Gastrocnemius medialis (tissue), 4 donors: ENCODE data around the gene IL17C.

Experiments
- POLR2A ChIP-seq, 2 donors: fragments of 450-650 bp; IDR thresholded peaks; one replicate each; pipeline ENCODE4 v1.6.1; 2017; ENCODE audit warnings: antibody characterized with exemption in 2 of 2, mild to moderate bottlenecking in 2 of 2, moderate library complexity in 2 of 2
- TF ChIP-seq, protein P1 (sequence below), 5 experiments: fragments of 450-650 bp in 3 of 5; fragments of 200-600 bp in 2 of 5; sonication (generic) in 2 of 5; IDR thresholded peaks in 4 of 5; conservative IDR thresholded peaks in 1 of 5; 1 replicate in 4 of 5; 2 replicates in 1 of 5; pipeline ENCODE4 v1.5.1; 2016 to 2019; ENCODE audit warnings: antibody characterized with exemption in 5 of 5, mild to moderate bottlenecking in 3 of 5, moderate library complexity in 3 of 5

DNA sequence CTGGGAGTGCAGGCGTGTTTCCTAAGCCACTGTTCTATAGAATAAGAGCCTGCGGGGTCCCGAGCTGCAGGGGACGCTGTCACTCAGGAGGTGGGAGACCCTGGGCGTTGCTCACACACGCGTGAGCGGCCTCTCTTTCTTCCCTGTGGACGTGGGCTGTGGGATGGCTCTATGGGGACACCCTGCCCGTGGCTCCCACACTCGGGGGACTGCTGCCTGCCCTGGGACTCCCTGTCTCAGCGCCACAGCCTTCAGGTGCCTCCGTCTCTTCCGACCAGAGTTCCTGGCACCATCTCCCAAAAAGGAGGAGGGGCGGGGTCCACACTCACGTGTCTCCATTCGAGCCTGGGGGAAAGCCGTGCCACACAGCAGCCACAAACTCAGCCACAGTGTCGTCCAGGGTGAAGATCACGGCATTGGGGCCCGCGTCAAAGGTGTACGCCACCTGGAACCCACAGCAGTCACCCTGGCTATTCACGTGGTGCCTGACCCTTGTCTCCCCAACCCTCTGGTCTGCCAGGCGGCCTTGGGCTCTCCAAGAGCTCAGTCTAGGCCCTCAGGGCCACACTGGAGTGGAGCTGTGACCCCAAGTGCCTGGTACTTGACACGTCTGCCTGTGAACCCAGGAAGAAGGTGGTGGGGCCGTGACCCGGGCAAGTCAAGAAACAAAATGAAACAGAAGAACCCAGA, 16.1 kb downstream of the IL17C start:
- TF ChIP-seq, protein P1, sequence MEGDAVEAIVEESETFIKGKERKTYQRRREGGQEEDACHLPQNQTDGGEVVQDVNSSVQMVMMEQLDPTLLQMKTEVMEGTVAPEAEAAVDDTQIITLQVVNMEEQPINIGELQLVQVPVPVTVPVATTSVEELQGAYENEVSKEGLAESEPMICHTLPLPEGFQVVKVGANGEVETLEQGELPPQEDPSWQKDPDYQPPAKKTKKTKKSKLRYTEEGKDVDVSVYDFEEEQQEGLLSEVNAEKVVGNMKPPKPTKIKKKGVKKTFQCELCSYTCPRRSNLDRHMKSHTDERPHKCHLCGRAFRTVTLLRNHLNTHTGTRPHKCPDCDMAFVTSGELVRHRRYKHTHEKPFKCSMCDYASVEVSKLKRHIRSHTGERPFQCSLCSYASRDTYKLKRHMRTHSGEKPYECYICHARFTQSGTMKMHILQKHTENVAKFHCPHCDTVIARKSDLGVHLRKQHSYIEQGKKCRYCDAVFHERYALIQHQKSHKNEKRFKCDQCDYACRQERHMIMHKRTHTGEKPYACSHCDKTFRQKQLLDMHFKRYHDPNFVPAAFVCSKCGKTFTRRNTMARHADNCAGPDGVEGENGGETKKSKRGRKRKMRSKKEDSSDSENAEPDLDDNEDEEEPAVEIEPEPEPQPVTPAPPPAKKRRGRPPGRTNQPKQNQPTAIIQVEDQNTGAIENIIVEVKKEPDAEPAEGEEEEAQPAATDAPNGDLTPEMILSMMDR (IDR thresholded peaks at IDR 0.05 in 4 of 5, conservative IDR thresholded peaks at IDR 0.05 in 1 of 5) = no peak
- no peak for TF ChIP-seq POLR2A (IDR thresholded peaks at IDR 0.05)
